OCI-LY7 (cell line): ENCODE results near the gene PATE3. TPM values are rescaled to one million over a fixed set of nuclear protein-coding genes. Genes with fewer than 3 reads are reported as not detected.

ENCODE experiments used
- Bru-seq: library from RNA; stranded (reverse); fragments of 400-500 nt; gene quantifications from one replicate; lab custom pipeline; 2021; lab: Mats Ljungman, UMichigan
- BruChase-seq, 2 experiments: library from RNA; stranded (reverse); fragments of 400-500 nt; gene quantifications; one replicate each; lab custom pipeline; 2021; lab: Mats Ljungman, UMichigan
- BruUV-seq: library from RNA; stranded (reverse); fragments of 400-500 nt; replicated peaks from 2 replicates; lab custom pipeline; 2021; lab: Mats Ljungman, UMichigan
- CTCF ChIA-PET: fragments of 300-600 bp; sonication (Branson Sonifier 250); formaldehyde crosslinking; loops from one replicate; lab custom pipeline; 2022; ENCODE audit warnings: antibody characterized with exemption; ENCODE audit not compliant: unreplicated experiment; lab: Charles Lee
- POLR2A ChIA-PET: fragments of 300-600 bp; sonication (Branson Sonifier 250); formaldehyde crosslinking; loops from one replicate; lab custom pipeline; 2022; ENCODE audit warnings: antibody characterized with exemption; lab: Charles Lee
- DNase-seq: peaks from one replicate; pipeline ENCODE4 v3.0.0-alpha.2; 2015; ENCODE audit warnings: low spot score
- H2AFZ ChIP-seq: fragments of 200-600 bp; sonication (generic), shearing (Covaris generic); 2 replicates; pipeline ENCODE4 v1.6.1; 2014; ENCODE audit warnings: mild to moderate bottlenecking, antibody characterized with exemption, low read length, moderate library complexity
- H3K27ac ChIP-seq: fragments of 200-600 bp; sonication (generic); 2 replicates; pipeline ENCODE4 v1.5.1; 2014; ENCODE audit warnings: mixed run types, low read depth, mild to moderate bottlenecking, moderate library complexity, low read length, inconsistent platforms; ENCODE audit not compliant: poor library complexity, severe bottlenecking
- H3K36me3 ChIP-seq: fragments of 200-600 bp; sonication (generic); 2 replicates; pipeline ENCODE4 v1.6.1; 2014; ENCODE audit warnings: mild to moderate bottlenecking, antibody characterized with exemption, low read length, moderate library complexity, mixed read lengths; ENCODE audit not compliant: insufficient read depth
- H3K4me1 ChIP-seq: fragments of 200-600 bp; sonication (generic); 2 replicates; pipeline ENCODE4 v1.5.1; 2014; ENCODE audit warnings: mild to moderate bottlenecking, low read length; ENCODE audit not compliant: insufficient read depth, poor library complexity, severe bottlenecking
- H3K4me2 ChIP-seq: fragments of 200-600 bp; sonication (generic); 2 replicates; pipeline ENCODE4 v1.6.1; 2014; ENCODE audit warnings: mild to moderate bottlenecking, low read length
- H3K4me3 ChIP-seq: fragments of 200-600 bp; sonication (generic); 2 replicates; pipeline ENCODE4 v1.5.1; 2014; ENCODE audit warnings: mild to moderate bottlenecking, low read depth, low read length; ENCODE audit not compliant: poor library complexity, severe bottlenecking
- H3K79me2 ChIP-seq: fragments of 200-600 bp; sonication (generic); 2 replicates; pipeline ENCODE4 v1.6.1; 2016; ENCODE audit warnings: low read depth, mild to moderate bottlenecking, low read length, moderate library complexity, mixed read lengths; ENCODE audit not compliant: insufficient read depth
- H3K9me2 ChIP-seq: fragments of 200-600 bp; sonication (generic); 2 replicates; pipeline ENCODE4 v1.6.1; 2016; ENCODE audit warnings: mild to moderate bottlenecking, low read length, mixed read lengths; ENCODE audit not compliant: insufficient read depth
- H3K9me3 ChIP-seq: fragments of 200-600 bp; sonication (generic); 2 replicates; pipeline ENCODE4 v1.6.1; 2014; ENCODE audit warnings: mild to moderate bottlenecking, mixed run types, low read length, mixed read lengths
- H4K20me1 ChIP-seq: fragments of 200-600 bp; sonication (generic); 2 replicates; pipeline ENCODE4 v1.6.1; 2014; ENCODE audit warnings: mild to moderate bottlenecking, antibody characterized with exemption, low read length, moderate library complexity, mixed read lengths; ENCODE audit not compliant: insufficient read depth
- CTCF ChIP-seq: fragments of 200-600 bp; sonication (generic); conservative IDR thresholded peaks from 2 replicates; pipeline ENCODE4 v1.5.1; 2014; ENCODE audit warnings: mild to moderate bottlenecking, antibody characterized with exemption, low read length, moderate library complexity, mixed read lengths
- EZH2phosphoT487 ChIP-seq: fragments of 200-600 bp; sonication (generic); IDR thresholded peaks from 2 replicates; pipeline ENCODE4 v1.6.1; 2018; ENCODE audit warnings: low read depth, borderline replicate concordance, mild to moderate bottlenecking, mixed run types, antibody characterized with exemption, low read length, moderate library complexity, mixed read lengths
- intact Hi-C: fragments of 100-400 bp; cut with micrococcal nuclease; formaldehyde crosslinking; loops from one replicate; pipeline ENCODE4 v1.10.0; 2022; ENCODE audit not compliant: unreplicated experiment
- long read RNA-seq: library from polyadenylated mRNA; stranded (forward); transcript quantifications from one replicate; pipeline ENCODE4 v2.0.0, GENCODE V29; 2022
- total RNA-seq, 2 experiments: library from RNA; depleted of rRNA in 1 of 2; stranded (reverse); fragments of >200 nt in 1 of 2; shearing (Covaris generic) in 1 of 2; gene quantifications; 2 replicates each; pipeline ENCODE4 v1.2.3, GENCODE V29; 2014 to 2022

Gene PATE3, protein sequence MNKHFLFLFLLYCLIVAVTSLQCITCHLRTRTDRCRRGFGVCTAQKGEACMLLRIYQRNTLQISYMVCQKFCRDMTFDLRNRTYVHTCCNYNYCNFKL
- total RNA-seq (2014; rRNA removed; shearing (Covaris generic)) (not detected in 2 replicates), total RNA-seq (2022) (not detected in 2 replicates), Bru-seq, nascent RNA (not detected), BruChase-seq, experiment 1, labeled RNA remaining after a 6-hour chase (not detected), BruChase-seq, experiment 2, labeled RNA remaining after a 2-hour chase (not detected)
- long read RNA-seq = 0 reads

DNA sequence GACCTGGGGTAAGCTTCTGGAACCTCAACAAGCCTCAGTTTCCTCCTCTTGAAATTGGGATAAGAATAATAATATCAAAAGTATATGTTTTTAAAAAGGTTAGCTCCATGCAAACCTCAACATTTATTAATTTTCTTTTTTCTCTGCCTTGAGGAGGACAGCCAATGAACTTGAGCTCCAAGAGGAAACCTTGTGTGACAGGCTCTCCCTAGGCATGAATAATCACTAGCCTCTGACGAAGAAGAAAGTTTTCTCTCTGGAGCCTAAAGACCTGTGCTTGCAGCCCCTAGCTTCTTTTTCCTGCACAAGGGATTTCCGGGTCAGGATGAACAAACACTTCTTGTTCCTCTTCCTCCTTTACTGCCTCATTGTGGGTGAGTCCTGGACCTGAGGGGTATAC, at the start of gene PATE3:
TSS of gene PATE3 (plus strand) at position 301 of the 400 bp plus-strand sequence. CDS start at position 326, 25 bp downstream.
- intact Hi-C loops = no loop called here
- H3K4me3 ChIP-seq = no peak within 1 kb of the TSS
- no peak within 1 kb of the TSS for H3K4me2 ChIP-seq
- H3K9me2 ChIP-seq = no peaks in the 10 kb centered on the region
- POLR2A ChIA-PET = no interaction called here
- no peak within 1 kb of the TSS for H3K27ac ChIP-seq
- H3K4me1 ChIP-seq = no peaks in the 10 kb centered on the region
- no TSS peak for BruUV-seq
- no peak for DNase-seq
- H3K36me3 ChIP-seq = no peaks in the 10 kb centered on the region
- no peaks in the 10 kb centered on the region for H4K20me1 ChIP-seq
- CTCF ChIA-PET = no interaction called here
- TF ChIP-seq EZH2phosphoT487 (no peak), CTCF (no peak)
- H2AFZ ChIP-seq = no peak within 1 kb of the TSS
- no peaks in the 10 kb centered on the region for H3K9me3 ChIP-seq
- H3K79me2 ChIP-seq = no peaks in the 10 kb centered on the region

- no peak for TF ChIP-seq EZH2phosphoT487
- no peak for TF ChIP-seq CTCF
- Histone ChIP-seq H3K4me2 (no peak overlapping the region), H3K9me2 (no peaks in the 10 kb centered on the region), H3K9me3 (no peaks in the 10 kb centered on the region), H3K4me1 (no peaks in the 10 kb centered on the region), H2AFZ (no peak overlapping the region), H3K79me2 (no peaks in the 10 kb centered on the region), H3K4me3 (no peak overlapping the region), H3K27ac (no peak overlapping the region), H3K36me3 (no peaks in the 10 kb centered on the region), H4K20me1 (no peaks in the 10 kb centered on the region)
- CTCF ChIA-PET = no interaction called here
- DNase-seq = no peak
- no TSS peak for BruUV-seq
- intact Hi-C loops = no loop called here
- POLR2A ChIA-PET = no interaction called here
These were observed 47.3 kb upstream of the PATE3 start for GRCh38 chr11:125740617-125741016.

DNA sequence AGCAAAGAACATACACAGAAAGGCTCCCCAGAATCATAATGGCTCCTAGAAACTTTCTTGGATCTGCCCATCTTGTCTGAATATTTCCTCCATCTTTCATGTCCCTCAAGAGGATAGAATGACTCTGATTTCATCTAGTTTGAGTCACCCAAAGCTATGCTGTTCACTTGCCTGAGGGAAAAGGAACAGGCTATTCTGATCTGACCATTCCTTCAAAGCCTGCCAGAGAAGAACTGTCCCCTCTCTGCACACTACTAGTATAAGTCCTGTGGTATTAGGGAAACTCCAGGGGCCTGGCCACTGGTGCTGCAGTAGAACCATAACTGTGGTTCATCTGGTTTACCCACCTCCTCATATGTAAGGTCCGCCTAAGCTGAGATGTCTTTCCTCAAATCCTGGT, 44.2 kb upstream of the PATE3 start:
- intact Hi-C loops = no loop called here
- no peak overlapping the region for H3K4me3 ChIP-seq
- POLR2A ChIA-PET = no interaction called here
- H3K36me3 ChIP-seq = no peaks in the 10 kb centered on the region
- H3K4me2 ChIP-seq = no peak overlapping the region
- TF ChIP-seq EZH2phosphoT487 (no peak), CTCF (no peak)
- H3K27ac ChIP-seq = no peak overlapping the region
- CTCF ChIA-PET = no interaction called here
- no peaks in the 10 kb centered on the region for H3K9me2 ChIP-seq
- H3K9me3 ChIP-seq = no peaks in the 10 kb centered on the region
- H3K79me2 ChIP-seq = no peaks in the 10 kb centered on the region
- no peaks in the 10 kb centered on the region for H4K20me1 ChIP-seq
- H3K4me1 ChIP-seq = no peaks in the 10 kb centered on the region
- no TSS peak for BruUV-seq
- no peak for DNase-seq
- H2AFZ ChIP-seq = no peak overlapping the region
